Ishikawa (cell line): ENCODE measurements around the gene BABAM2.

Source experiments
- CEBPB ChIP-seq: IDR thresholded peaks from 2 replicates; pipeline ENCODE4 v1.6.1; 2012
- CREB1 ChIP-seq: IDR thresholded peaks from 2 replicates; pipeline ENCODE4 v1.6.1; 2012; ENCODE audit warnings: low read depth
- EGR1 ChIP-seq: IDR thresholded peaks from 2 replicates; pipeline ENCODE4 v1.6.1; 2012
- EP300 ChIP-seq: IDR thresholded peaks from 2 replicates; pipeline ENCODE4 v1.6.1; 2012; ENCODE audit warnings: borderline replicate concordance
- FOXM1 ChIP-seq: IDR thresholded peaks from 2 replicates; pipeline ENCODE4 v1.6.1; 2012; ENCODE audit warnings: low read depth, borderline replicate concordance
- MAX ChIP-seq: IDR thresholded peaks from 2 replicates; pipeline ENCODE4 v1.6.1; 2012
- NFIC ChIP-seq: IDR thresholded peaks from 2 replicates; pipeline ENCODE4 v1.6.1; 2012
- RAD21 ChIP-seq: IDR thresholded peaks from 2 replicates; pipeline ENCODE4 v1.6.1; 2012; ENCODE audit warnings: low read depth
- REST ChIP-seq: IDR thresholded peaks from 2 replicates; pipeline ENCODE4 v1.6.1; 2012; ENCODE audit warnings: low read depth, mild to moderate bottlenecking
- TAF1 ChIP-seq: IDR thresholded peaks from 2 replicates; pipeline ENCODE4 v1.6.1; 2012; ENCODE audit warnings: low read depth, mild to moderate bottlenecking
- TCF12 ChIP-seq: IDR thresholded peaks from 2 replicates; pipeline ENCODE4 v1.6.1; 2012; ENCODE audit warnings: low read depth
- TEAD4 ChIP-seq: IDR thresholded peaks from 2 replicates; pipeline ENCODE4 v1.6.1; 2012
- USF1 ChIP-seq: IDR thresholded peaks from 2 replicates; pipeline ENCODE4 v1.6.1; 2012
- YY1 ChIP-seq: IDR thresholded peaks from 2 replicates; pipeline ENCODE4 v1.6.1; 2012; ENCODE audit warnings: low read depth
- ZBTB7A ChIP-seq: IDR thresholded peaks from 2 replicates; pipeline ENCODE4 v1.6.1; 2012; ENCODE audit warnings: low read depth

Gene BABAM2

DNA sequence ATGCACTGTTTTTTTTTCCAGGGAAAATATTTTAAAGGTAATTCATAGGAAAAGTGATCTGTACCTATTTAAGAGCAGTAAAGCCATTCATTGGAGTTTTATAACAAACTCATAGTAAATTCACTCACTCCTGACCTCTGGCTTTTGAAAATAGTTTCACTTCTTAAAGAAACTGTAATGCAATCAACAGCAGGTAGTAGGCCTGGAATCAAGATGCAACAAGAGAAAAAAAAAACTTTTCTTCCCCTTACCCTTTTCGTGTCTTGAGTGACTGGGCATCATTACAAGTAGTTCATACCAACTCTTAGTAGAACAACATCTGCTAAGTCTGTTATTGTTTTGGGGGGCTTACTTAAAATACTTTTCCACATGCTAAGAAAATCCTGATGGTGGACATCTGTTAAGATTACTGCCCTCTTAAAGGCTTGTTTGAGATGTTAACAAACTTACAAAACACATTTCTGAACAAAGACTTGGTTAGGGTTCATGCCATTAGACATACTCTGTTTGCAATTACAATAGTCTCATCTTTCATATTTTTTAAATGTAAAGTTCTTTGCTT is 338.0 kb downstream of the BABAM2 start:
- TF ChIP-seq REST (no peak), NFIC (no peak), CREB1 (no peak), ZBTB7A (no peak), TCF12 (no peak), TAF1 (no peak), CEBPB (no peak), MAX (no peak), RAD21 (no peak), USF1 (no peak), FOXM1 (no peak), YY1 (no peak)

- TF ChIP-seq TAF1 (no peak), YY1 (no peak), MAX (no peak), USF1 (no peak), TCF12 (no peak)
These were observed 340.6 kb downstream of the BABAM2 start for GRCh38 chr2:28231110-28231631.

GRCh38 chr2:28232295-28232694 is 341.8 kb downstream of the BABAM2 start:
- no peak for TF ChIP-seq FOXM1
- no peak for TF ChIP-seq YY1
- TF ChIP-seq TAF1 = no peak
- no peak for TF ChIP-seq MAX
- no peak for TF ChIP-seq CREB1
- no peak for TF ChIP-seq CEBPB
- no peak for TF ChIP-seq NFIC
- TF ChIP-seq EGR1 = no peak
- TF ChIP-seq TEAD4 = no peak
- TF ChIP-seq TCF12 = no peak
- TF ChIP-seq REST = no peak
- no peak for TF ChIP-seq USF1
- no peak for TF ChIP-seq EP300
- no peak for TF ChIP-seq RAD21
- TF ChIP-seq ZBTB7A = no peak

GRCh38 chr2:28233164-28233676 is 342.7 kb downstream of the BABAM2 start:
- TF ChIP-seq USF1 = no peak
- no peak for TF ChIP-seq NFIC
- no peak for TF ChIP-seq FOXM1

- TF ChIP-seq EGR1 (no peak), MAX (no peak), CEBPB (no peak), TCF12 (no peak), RAD21 (no peak), CREB1 (no peak)
These were observed 344.3 kb downstream of the BABAM2 start for GRCh38 chr2:28234807-28235206.
